Measurements from ENCODE around the gene CRBN.

Gene CRBN

GRCh38 chr3:3179407-3180094 lies at the start of gene CRBN:
CRBN (minus strand) TSS chr3:3179691; CDS start chr3:3179687, 4 bp downstream.
- DNase-seq (ENCODE audit: low spot score) = peak; percentile 86

DNA sequence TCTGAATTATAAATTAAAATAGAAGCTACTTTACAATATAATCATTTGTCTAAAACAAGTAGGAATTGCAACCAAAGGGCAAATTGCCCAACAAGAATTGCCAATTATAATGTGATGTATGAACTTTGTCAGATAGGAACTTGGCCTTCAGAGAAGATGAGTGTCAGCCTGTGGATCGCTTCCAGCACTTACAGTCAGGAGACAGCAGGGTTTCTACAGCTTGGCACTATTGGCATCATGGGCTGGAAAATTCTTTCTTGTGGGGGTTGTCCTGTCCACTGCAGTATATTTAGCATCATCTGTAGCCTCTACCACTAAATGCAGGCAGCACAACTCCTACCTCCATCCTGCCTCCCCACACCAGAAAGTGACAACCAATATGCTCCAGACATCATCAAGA lies 48.1 kb upstream of the CRBN start:
- no peak for DNase-seq (ENCODE audit: low spot score)

GRCh38 chr3:3221528-3221927 lies 42.0 kb upstream of the CRBN start:
- DNase-seq (ENCODE audit: low spot score) = no peak

DNA sequence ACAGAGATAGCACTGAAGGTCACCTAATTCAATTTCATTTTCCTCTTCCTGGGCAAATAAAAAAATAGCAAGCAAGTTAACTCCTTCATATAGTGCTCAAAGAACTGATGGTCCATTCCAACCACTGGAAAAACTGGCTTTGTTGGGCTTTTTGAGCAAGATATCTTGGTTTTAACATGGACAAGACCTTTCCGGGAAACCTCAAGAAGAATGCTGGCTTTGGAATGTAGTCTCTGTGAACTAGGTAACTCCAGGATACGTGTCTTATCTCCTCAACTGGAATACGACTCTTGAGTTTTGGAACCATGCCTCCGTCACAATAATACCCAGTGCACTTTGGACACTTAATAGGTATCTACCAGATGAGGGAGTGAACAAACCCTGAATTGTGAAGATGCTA lies 36.9 kb upstream of the CRBN start:
- DNase-seq (ENCODE audit: low spot score) = no peak

GRCh38 chr3:3212781-3213440 lies 33.4 kb upstream of the CRBN start:
- DNase-seq (ENCODE audit: low spot score) = no peak

DNA sequence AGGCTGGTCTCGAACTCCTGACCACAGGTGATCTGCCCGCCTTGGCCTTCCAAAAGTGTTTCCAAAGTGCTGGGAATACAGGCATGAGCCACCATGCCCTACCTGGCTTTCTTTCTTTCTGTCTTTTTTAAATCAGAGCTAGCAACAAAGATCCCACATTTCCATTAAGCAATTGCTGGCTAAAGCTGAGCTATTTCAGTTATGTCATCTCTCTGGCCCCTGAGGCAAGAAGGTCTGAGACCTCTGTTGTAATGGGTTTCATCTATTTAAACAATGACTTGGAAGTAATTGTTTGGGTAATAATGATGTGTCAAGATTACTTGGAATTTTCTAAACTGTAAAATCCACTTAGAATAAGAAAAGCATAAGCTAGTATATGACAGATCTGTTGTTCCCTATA lies 30.2 kb upstream of the CRBN start:
- DNase-seq (ENCODE audit: low spot score) = no peak

DNA sequence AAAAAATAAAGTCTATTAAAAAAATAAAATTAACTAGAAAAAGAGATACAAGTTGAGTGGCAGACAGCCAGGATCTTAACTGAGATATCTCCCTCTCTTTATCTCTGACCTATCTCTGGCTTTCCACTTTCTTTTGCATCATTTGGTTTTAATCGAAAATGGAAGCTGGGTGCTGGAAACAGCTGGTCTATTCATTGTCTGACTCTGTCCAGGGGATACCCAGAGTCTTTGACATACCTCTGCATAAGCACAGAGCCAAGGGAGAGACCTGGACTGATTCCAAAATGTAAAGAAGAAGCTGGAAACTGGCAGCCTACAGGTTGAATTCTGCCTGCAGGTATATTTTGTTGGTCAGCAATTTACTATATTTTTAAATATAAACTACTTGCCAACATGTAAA lies 29.6 kb upstream of the CRBN start:
- DNase-seq (ENCODE audit: low spot score) = no peak

GRCh38 chr3:3201611-3202010 lies 22.1 kb upstream of the CRBN start:
- no peak for DNase-seq (ENCODE audit: low spot score)

DNA sequence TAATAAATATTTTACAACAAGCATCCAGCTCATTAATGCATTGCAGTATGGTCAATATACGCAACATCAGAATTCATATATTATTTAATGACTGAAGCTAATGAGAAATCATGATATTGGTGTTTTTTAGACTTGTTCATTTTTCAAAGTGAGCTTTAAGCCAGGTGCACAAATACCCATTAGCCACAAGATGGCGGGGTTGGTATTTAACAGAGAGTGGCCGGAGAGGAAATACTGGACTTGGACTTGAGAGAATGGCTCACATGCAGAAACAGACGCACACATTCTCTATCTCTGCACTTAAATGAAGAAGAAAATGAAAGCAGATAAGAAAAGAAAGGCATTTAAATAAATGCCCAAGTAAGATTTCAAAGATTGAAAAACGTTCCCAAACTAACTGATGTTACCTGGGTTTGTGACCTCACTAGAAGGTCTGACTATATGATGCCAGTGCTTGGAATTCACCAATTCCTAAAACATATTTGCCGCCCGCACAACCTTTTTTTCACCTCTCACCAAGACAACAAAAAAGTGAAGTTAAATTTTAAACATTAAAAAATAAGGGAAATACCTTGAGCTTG lies 21.2 kb upstream of the CRBN start:
- peak; percentile 72 for DNase-seq (ENCODE audit: low spot score)

- DNase-seq (ENCODE audit: low spot score) = no peak
Measured at GRCh38 chr3:3199306-3199705, 19.8 kb upstream of the CRBN start.

GRCh38 chr3:3196148-3196861 lies 16.8 kb upstream of the CRBN start:
- DNase-seq (ENCODE audit: low spot score) = peak; percentile 17

- no peak for DNase-seq (ENCODE audit: low spot score)
Measured at GRCh38 chr3:3194861-3195260, 15.4 kb upstream of the CRBN start.

DNA sequence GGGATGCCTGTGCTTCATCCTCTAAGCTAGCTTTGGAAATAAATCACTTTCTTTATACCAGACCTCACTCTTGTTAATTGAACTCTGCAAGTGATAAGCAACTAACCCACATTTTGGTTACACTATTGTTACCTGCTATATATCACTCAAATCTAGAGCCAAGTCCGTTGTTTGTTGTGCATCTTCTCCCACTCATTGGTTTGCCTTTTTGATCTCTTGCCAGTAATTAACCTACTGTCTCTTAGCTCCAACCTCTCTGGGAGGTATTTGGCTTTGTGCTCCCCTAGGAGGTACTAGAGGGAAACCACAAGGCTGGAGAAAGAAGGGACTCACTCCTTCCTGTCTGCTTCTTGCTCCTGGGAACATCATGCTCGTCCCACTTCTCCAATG lies 12.8 kb upstream of the CRBN start:
- DNase-seq (ENCODE audit: low spot score) = no peak

GRCh38 chr3:3191675-3192285 lies 12.3 kb upstream of the CRBN start:
- DNase-seq (ENCODE audit: low spot score) = no peak

DNA sequence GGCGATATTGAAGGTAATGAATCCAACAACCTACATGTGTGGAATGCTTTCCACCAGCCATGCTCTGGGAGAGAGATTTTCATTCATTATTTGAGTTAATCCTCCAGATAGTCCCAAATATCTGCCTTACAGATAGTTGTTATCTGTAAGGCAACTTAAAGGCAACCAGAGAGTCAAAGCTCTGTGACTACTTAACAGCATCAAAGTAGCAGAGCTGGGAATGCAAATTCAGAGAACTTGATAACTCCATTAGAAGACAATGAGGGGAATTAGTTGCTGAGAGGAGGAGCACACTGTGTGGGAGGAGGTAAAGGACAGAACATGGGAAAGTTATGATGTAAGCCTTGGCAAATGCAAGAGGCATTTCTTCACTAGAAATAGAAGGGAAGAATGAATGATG lies 10.5 kb upstream of the CRBN start:
- no peak for DNase-seq (ENCODE audit: low spot score)

GRCh38 chr3:3189102-3189727 lies 9.7 kb upstream of the CRBN start:
- no peak for DNase-seq (ENCODE audit: low spot score)

DNA sequence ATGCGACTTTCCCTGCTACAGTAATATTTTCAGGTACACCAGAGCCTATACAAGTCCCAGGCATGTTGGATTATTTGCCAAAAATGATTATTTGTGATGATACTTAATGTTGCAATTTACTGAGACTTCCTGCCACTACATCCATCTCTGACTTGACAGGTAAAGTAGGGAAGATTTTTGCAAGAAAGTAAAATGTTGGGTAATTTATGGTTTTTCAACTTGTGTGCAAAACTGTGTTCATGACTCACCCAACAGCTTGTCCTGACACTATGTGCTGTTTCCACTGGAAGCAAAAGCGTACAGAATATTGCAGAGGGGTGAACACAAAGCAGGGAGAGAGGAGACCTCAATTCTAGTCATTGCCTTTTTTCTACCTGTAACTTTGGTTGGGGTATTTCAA lies 5.4 kb upstream of the CRBN start:
- no peak for DNase-seq (ENCODE audit: low spot score)

DNA sequence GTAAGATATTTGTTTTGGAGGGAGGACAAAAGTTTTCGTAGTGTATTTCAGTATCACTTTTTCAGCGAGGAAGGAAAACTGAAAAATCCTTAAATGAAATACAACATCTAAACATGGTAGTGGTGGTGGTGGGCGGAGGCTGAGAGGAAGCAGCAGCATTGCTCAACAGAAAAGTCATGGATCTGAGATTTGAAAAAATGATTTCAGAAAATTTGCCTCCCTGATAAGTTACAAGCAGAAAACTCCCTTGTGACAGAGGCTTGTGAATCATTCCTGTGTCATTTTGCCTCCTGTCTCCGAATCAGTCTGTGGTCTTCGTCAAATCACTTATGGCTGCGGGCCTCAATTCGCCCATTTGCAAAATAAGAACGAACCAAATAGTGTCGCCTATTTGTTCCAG lies 965 bp upstream of the CRBN start:
- no peak for DNase-seq (ENCODE audit: low spot score)

- no peak for DNase-seq (ENCODE audit: low spot score)
Measured at GRCh38 chr3:3178498-3179328, 778 bp downstream of the CRBN start.

DNA sequence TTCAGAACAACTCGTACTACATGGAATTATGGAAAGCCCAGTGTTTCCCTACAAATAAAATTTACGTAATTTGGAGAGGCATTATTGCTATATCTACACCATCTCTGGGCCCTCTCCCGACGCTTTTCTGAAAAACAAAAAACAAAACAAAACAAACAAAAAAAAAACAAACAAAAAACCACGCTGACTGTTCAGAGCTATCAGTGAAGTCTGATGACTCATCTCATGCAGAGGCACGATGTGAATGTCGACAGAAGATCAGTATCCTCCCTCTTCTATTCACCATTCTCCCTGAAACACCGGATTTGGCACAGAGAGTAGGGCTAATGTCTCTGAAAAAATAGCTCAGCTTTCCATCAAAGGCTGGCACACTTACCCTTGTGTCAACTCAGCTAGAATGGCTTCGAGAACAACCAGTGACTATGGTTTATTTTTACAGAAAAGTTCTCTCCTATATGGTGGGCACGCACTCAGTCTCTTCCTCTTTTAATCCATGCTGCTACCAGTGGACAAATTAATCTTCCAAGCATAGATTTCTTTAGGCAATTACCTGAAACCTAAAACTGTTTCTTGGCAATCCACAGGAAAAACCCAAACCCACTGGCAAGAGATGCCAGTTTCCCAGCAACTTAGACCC lies 1.5 kb downstream of the CRBN start:
- DNase-seq (ENCODE audit: low spot score) = no peak

- no peak for DNase-seq (ENCODE audit: low spot score)
Measured at GRCh38 chr3:3172627-3173026, 6.9 kb downstream of the CRBN start.

Data from kidney tubule cell (primary cell).